RCC 7860 (cell line): ENCODE results near the gene DEAF1.
"Not testable (repeated sequence)": the region's sequence is repeated elsewhere in the genome, so short reads cannot be mapped to it uniquely, and the experiment has no call there.

Experiments
- DNase-seq: peaks from one replicate; pipeline ENCODE4 v3.0.0-alpha.2; 2015; ENCODE audit warnings: low spot score
- FAIRE-seq: peaks from 2 replicates; lab custom pipeline; 2012; peaks lifted over from hg19 to GRCh38; lab: Jason Lieb, UNC

DEAF1 gene

GRCh38 chr11:687751-688150, 7.3 kb downstream of the DEAF1 start:
- FAIRE-seq (no peak), DNase-seq (no peak)

- FAIRE-seq (no peak), DNase-seq (no peak)
Measured at GRCh38 chr11:686451-687243, 8.4 kb downstream of the DEAF1 start.

DNA sequence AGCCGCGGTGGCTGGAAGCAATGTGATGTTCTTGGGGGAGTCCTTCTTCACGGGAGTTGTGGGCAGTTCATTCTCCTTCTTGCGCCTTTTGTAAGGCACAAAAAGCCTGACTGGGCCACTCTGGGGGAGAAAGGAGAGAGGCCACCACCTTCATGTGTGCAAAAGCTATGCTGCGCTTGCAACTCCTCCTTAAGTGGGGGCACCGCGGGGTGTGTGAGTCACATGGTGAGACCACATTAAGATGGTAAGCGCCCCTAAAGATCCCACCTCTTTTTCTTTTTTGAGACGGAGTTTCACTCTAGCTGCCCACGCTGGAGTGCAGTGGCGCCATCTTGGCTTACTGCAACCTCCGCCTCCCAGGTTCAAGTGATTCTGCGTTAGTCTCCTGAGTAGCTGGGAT, 14.1 kb downstream of the DEAF1 start:
- DNase-seq (no peak), FAIRE-seq (no peak)

- FAIRE-seq (no peak), DNase-seq (no peak)
Measured at GRCh38 chr11:680476-680875, 14.5 kb downstream of the DEAF1 start.

GRCh38 chr11:679271-680207, 15.5 kb downstream of the DEAF1 start:
- FAIRE-seq (no peak), DNase-seq (no peak)

GRCh38 chr11:678297-678696, 16.7 kb downstream of the DEAF1 start:
- DNase-seq, result no peak

DNA sequence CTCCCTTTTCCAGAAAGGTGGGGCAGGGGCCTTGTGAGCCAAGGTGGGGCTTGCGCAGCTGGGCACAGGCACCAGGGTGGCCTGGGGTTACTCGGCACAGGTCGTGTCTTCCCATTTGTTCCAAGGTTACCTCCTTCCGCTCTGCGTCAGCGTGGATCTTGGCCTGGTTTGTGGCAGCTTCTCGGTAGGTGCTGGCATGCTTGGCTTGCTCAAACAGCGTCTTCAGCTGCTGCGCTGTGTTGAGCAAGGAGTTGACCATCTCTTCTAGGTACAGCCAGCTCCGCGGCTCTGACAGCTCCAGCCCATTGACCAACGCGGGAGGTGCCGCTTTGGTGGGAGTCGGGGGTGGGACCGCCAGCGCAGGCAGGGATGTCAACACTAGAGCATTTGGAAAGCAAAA, 20.6 kb downstream of the DEAF1 start:
- FAIRE-seq (no peak), DNase-seq (no peak)

More at GRCh38 chr11:678297-678696, 16.7 kb downstream of the DEAF1 start:
- FAIRE-seq, result no peak

DNA sequence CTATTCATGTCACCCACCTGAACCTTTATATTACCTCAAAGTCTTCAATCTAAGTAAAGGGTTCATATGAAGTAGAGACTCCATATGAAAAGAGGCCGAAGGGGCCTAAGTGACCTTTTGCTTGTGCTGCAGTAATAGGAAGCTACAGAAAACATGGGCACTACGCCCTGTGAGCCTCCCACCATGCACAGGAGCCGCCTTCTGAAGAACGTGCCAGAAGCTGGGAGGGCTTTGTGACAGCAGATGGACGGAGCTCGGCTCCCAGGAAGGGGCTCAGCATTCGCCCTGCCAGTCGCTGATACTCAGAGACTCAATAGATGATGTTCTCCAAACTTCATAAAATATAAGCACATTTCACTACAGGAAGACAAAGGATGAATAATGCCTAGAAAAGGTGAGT, 21.2 kb downstream of the DEAF1 start:
- FAIRE-seq, result no peak
- no peak for DNase-seq

DNA sequence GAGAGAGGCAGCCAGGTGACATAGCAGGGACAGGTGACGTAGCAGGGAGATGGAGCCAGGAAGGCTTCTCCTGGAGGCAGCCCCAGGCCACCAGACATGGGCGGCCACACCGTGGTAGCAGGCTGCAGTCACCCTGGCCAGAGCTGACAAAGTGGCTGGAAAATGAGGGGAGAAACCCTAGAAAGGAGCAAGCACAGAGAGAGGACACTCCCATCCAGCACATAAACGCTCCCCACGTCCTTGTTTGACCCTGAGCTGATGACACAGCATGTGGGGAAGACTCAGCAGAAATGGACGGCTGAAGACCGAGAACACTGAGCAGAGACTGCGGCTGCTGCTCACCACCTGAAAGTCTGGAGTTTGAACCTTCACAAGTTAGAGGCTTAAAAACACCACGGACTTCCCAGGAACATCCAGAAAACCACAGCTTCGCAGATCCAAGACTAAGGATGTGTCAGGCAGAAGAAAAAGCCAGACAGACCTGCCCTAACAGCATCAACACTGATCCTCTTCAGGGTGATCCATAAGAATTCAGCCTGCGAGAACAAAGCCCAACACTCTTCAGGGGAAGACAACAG, 29.2 kb downstream of the DEAF1 start:
- FAIRE-seq (no peak), DNase-seq (no peak)

- DNase-seq, result no peak
- no peak for FAIRE-seq
Measured at GRCh38 chr11:665062-665703, 29.8 kb downstream of the DEAF1 start.

- no peak for FAIRE-seq
Measured at GRCh38 chr11:662689-663274, 32.2 kb downstream of the DEAF1 start.

DNA sequence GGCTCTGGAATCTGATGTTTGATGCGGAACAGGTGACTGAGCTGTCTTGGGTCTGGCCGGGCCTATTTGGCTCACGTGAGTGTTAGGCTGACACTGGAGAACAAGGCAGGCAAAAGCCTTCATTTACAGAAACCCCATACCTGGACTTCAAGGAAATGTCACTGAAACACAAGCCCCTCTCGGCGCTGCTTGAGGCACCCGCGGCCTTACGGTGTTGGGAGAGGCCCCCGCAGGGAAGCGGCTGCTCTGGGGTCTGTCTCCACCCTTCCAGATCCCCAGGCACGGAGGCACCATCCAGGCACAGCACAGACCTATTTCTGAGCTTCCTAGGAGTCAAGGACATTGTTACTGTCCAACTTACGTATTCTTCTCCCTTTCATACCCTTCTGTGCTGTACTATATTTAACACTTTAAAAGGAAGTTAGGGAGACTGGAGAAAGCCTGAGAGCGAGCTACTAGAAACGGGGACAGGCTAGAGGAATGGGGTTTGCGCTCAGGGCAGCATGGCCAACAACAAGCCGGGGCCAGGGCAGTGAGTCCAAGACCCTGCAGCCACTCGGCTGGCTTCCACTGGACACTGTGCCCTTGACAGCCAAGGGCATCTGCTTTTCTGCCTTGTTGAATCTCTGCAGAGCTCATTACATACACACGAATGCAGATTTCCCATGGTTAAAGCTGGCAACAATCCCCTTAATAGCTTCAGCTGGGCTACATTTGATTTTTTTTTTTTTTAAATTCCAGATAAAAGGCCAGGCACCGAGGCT, 34.2 kb downstream of the DEAF1 start:
- FAIRE-seq (no peak), DNase-seq (no peak)

More at GRCh38 chr11:662689-663274, 32.2 kb downstream of the DEAF1 start:
- peak; percentile 32 for DNase-seq

DNA sequence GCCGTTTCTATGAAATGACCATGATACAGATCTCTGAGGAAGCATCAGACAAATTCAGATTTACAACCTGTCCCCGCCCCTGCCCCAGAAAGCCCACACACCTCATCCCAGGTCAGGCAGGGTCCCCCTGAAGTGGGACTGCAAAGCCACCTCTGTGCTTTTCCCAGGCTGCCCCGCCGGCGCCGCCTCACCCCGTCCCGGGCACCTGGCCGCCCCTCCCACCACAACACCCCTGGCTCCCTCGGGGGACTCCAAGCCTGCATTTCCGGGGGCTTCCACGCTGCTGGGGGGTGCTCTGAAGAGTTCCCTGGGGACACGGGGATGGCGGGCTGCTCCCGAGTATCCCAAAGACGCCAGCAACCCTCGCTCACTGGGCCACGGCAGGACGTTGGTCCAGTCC, 34.7 kb downstream of the DEAF1 start:
- FAIRE-seq, result no peak

DNA sequence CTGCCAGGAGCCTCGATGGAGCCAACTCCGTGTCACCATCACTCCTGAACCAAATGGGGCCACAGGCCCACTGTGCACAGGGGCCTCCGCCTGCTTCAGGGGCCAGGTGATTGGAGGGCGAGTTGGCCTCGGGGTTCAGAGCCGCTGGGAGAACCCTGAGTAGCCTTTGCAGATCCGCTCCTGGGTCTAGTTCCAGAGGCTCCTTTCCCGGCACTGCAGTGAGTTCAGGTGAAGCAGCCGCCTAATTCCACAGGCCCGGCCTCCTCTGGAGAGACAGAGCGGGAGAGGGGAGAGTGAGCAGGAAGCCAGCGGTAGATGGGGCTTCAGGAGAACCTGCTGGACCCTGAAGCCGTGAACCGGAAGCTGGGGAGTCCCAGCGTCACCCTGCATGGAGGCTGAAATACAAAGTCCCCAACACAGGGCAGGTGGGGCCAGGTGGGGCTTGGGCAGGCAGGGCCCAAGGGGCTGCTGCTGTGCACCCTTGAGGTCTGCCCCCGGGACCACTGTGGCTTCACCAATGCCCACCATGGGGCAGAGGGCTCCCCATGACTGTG, 35.4 kb downstream of the DEAF1 start:
- DNase-seq (no peak), FAIRE-seq (no peak)

More for the DNA sequence above, 34.7 kb downstream of the DEAF1 start:
- no peak for DNase-seq

DNA sequence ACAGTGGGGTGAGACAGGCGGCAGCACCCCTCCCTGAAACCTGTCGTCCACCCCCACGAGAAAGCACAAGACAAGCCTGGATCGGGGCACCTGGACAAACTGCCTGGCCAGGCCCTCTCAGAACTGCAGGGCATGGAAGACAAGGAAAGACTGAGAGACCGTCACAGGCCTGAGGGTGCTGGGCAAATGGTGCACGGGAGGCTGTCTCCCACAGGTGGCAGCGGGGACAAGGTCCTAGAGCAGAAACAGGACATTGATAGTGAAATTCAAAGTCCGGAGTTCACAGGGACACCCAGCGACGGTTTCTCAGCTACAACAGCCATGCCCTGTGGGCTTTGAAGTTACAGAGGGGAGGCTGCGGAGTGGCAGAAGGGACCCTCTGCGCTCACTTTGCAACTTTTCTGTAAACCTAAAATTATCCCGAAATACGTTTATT, 37.3 kb downstream of the DEAF1 start:
- FAIRE-seq (no peak), DNase-seq (no peak)

GRCh38 chr11:656866-657265, 38.2 kb downstream of the DEAF1 start:
- DNase-seq (no peak), FAIRE-seq (no peak)

GRCh38 chr11:656426-656825, 38.6 kb downstream of the DEAF1 start:
- DNase-seq (no peak), FAIRE-seq (no peak)

DNA sequence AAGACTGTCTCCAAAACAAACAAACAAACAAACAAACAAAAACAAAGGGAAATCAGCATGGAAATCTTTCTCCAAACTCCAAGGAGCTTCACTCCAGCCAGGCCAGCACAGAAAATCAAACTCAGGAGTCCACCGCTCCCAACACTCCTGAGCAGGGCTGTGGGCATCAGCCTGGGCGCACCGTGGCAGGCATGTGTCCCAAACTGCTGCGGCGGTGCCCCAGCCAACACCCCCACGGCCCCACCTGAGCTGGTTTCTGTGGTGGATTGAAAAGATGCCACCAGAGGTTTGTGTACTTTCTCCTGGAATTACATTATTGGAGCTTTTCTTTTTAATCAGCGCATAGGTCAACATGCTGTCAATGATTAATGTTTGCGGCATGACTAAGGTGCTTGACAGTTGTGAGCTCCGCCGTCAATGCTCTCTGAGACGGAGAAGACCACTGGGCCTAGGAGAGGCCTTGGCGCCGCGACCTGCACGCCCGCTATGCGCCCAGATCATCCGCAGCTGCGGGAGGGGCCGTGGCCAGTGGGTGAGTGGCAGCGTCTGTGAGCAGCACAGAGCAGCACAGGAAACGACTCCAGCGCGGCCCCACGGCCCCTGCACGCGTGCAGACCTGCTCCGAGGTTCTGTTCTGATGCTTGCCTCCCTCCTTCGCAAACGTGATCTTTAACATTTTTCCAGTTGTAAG, 39.8 kb downstream of the DEAF1 start:
- FAIRE-seq, result peak; percentile 82
- DNase-seq, result peak; percentile 85

GRCh38 chr11:654444-654843, 40.6 kb downstream of the DEAF1 start:
- FAIRE-seq, DNase-seq: not testable (repeated sequence)
